HepG2 (cell line): ENCODE results near the gene GIPC1. TPM values are rescaled to one million over a fixed set of nuclear protein-coding genes. Genes with fewer than 3 reads are reported as not detected.
A peak's percentile ranks its signal among the peaks of the same experiment; 100 is the strongest.

Experiments
- AHR ChIP-seq: IDR thresholded peaks from 2 replicates; pipeline ENCODE4 v1.6.1; 2018; ENCODE audit warnings: missing genetic modification reagents, missing compliant biosample characterization
- ARHGAP35 ChIP-seq: sonication (generic); formaldehyde crosslinking; IDR thresholded peaks from 2 replicates; pipeline ENCODE4 v1.9.0; 2022; ENCODE audit warnings: mild to moderate bottlenecking, inconsistent platforms, moderate library complexity, missing genetic modification reagents, borderline replicate concordance
- ARNTL ChIP-seq: sonication (generic); formaldehyde crosslinking; IDR thresholded peaks from 2 replicates; pipeline ENCODE4 v1.4.0; 2020; ENCODE audit warnings: mild to moderate bottlenecking, missing genetic modification reagents
- CREM ChIP-seq, 2 experiments: sonication (generic) in 1 of 2; formaldehyde crosslinking in 1 of 2; IDR thresholded peaks; 2 replicates each; pipeline versions ENCODE4 v1.4.0 to v1.6.1; 2016 to 2020; ENCODE audit warnings: antibody characterized with exemption in 1 of 2, mild to moderate bottlenecking in 1 of 2, missing genetic modification reagents in 1 of 2
- EP300 ChIP-seq, 3 experiments: sonication (generic) in 1 of 3; formaldehyde crosslinking in 1 of 3; IDR thresholded peaks; 2 replicates each; pipeline versions ENCODE4 v1.5.1 to v1.6.1; 2011 to 2020; ENCODE audit warnings: low read depth in 2 of 3, low read length in 2 of 3, borderline replicate concordance in 1 of 3, improper control_type of control experiment in 1 of 3, mild to moderate bottlenecking in 1 of 3, missing genetic modification reagents in 1 of 3, moderate library complexity in 1 of 3
- HDAC1 ChIP-seq: sonication (generic); formaldehyde crosslinking; IDR thresholded peaks from 2 replicates; pipeline ENCODE4 v1.5.1; 2020; ENCODE audit warnings: mild to moderate bottlenecking, missing genetic modification reagents
- HOXA9 ChIP-seq: sonication (generic); formaldehyde crosslinking; IDR thresholded peaks from 2 replicates; pipeline ENCODE4 v1.8.1; 2022; ENCODE audit warnings: missing genetic modification reagents, mild to moderate bottlenecking, moderate library complexity, borderline replicate concordance
- PTBP1 ChIP-seq: fragments of 200-400 bp; formaldehyde crosslinking; IDR thresholded peaks from 2 replicates; pipeline ENCODE4 v1.6.1; 2018; ENCODE audit warnings: low read length, low read depth; ENCODE audit not compliant: poor library complexity, severe bottlenecking
- RNF219 ChIP-seq: sonication (generic); formaldehyde crosslinking; IDR thresholded peaks from 2 replicates; pipeline ENCODE4 v1.5.0; 2020; ENCODE audit warnings: mild to moderate bottlenecking, missing genetic modification reagents
- RXRB ChIP-seq: IDR thresholded peaks from 2 replicates; pipeline ENCODE4 v1.6.1; 2016; ENCODE audit warnings: borderline replicate concordance, missing genetic modification reagents, missing compliant biosample characterization
- SNAPC2 ChIP-seq: sonication (generic); formaldehyde crosslinking; IDR thresholded peaks from 2 replicates; pipeline ENCODE4 v1.8.1; 2022; ENCODE audit warnings: mild to moderate bottlenecking, missing genetic modification reagents
- SSRP1 ChIP-seq: IDR thresholded peaks from 2 replicates; pipeline ENCODE4 v1.6.1; 2016; ENCODE audit warnings: control low read depth
- U2AF2 ChIP-seq: fragments of 200-400 bp; formaldehyde crosslinking; IDR thresholded peaks from 2 replicates; pipeline ENCODE4 v1.6.1; 2017; ENCODE audit warnings: low read depth, mild to moderate bottlenecking, low read length
- USF2 ChIP-seq, 2 experiments: sonication (generic) in 1 of 2; formaldehyde crosslinking in 1 of 2; IDR thresholded peaks; 2 replicates each; pipeline versions ENCODE4 v1.5.1 to v1.6.1; 2011 to 2020; ENCODE audit warnings: borderline replicate concordance in 1 of 2, low read depth in 1 of 2, low read length in 1 of 2, mild to moderate bottlenecking in 1 of 2, missing genetic modification reagents in 1 of 2, moderate library complexity in 1 of 2
- ZBTB46 ChIP-seq: sonication (generic); formaldehyde crosslinking; IDR thresholded peaks from 2 replicates; pipeline ENCODE4 v1.4.0; 2020; ENCODE audit warnings: mild to moderate bottlenecking, missing genetic modification reagents, borderline replicate concordance
- ZFY ChIP-seq: sonication (generic); formaldehyde crosslinking; IDR thresholded peaks from 2 replicates; pipeline ENCODE4 v1.4.0; 2020; ENCODE audit warnings: missing genetic modification reagents
- ZNF484 ChIP-seq: sonication (generic); formaldehyde crosslinking; IDR thresholded peaks from 2 replicates; pipeline ENCODE4 v1.5.1; 2020; ENCODE audit warnings: mild to moderate bottlenecking, low read depth, missing genetic modification reagents, borderline replicate concordance
- ZNF512 ChIP-seq: sonication (generic); formaldehyde crosslinking; IDR thresholded peaks from 2 replicates; pipeline ENCODE4 v1.4.0; 2020; ENCODE audit warnings: mild to moderate bottlenecking, missing genetic modification reagents
- ZNF557 ChIP-seq: sonication (generic); formaldehyde crosslinking; IDR thresholded peaks from 2 replicates; pipeline ENCODE4 v1.4.0; 2020; ENCODE audit warnings: missing genetic modification reagents
- ZSCAN12 ChIP-seq: sonication (generic); formaldehyde crosslinking; IDR thresholded peaks from 2 replicates; pipeline ENCODE4 v1.9.0; 2021; ENCODE audit warnings: mild to moderate bottlenecking, missing genetic modification reagents
- polyA plus RNA-seq, 8 experiments: library from polyadenylated mRNA; depleted of rRNA in 3 of 8; stranded (reverse) in 7 of 8; unstranded in 1 of 8; fragments of >200 nt; fragmentation: Illumina TruSeq in 4 of 8; extraction: Trizol in 4 of 8; gene quantifications; 2 replicates each; pipeline versions ENCODE4 v1.2.1 to v1.2.3, GENCODE V29; 2011 to 2016; ENCODE audit warnings: low read depth in 4 of 8, missing spikeins in 1 of 8, mixed read lengths in 1 of 8; ENCODE audit not compliant: insufficient read depth in 1 of 8
- total RNA-seq, 5 experiments: library from RNA; depleted of rRNA; stranded (reverse); fragments of >200 nt; fragmentation: Illumina TruSeq; extraction: Trizol; gene quantifications; 2 replicates each; pipeline ENCODE4 v1.2.3, GENCODE V29; 2016; ENCODE audit warnings: low read depth in 1 of 5

The GIPC1 gene
- total and polyA plus RNA-seq, 2 of the 13 experiments (the other 11 are each of a cell fraction or from before 2014, with no cell fraction given), result 27.1 to 48.1 TPM

GRCh38 chr19:14496029-14496833 lies at the start of gene GIPC1 (continued):
- no peak for TF ChIP-seq RNF219
- TF ChIP-seq SSRP1 (CRISPR knock-in tag), result no peak
- TF ChIP-seq ARNTL (CRISPR knock-in tag), result peak; percentile 88
- no peak for TF ChIP-seq ZBTB46 (CRISPR knock-in tag)
- 0 out of 2 replicates have a peak, but pooled peaks have one; percentile 39 for TF ChIP-seq ARHGAP35 (CRISPR knock-in tag)
- TF ChIP-seq ZNF484 (CRISPR knock-in tag), result no peak
- TF ChIP-seq ZNF557 (CRISPR knock-in tag), result no peak
- TF ChIP-seq AHR (CRISPR knock-in tag), result no peak
- TF ChIP-seq U2AF2, result no peak
- TF ChIP-seq SNAPC2 (CRISPR knock-in tag), result no peak
- no peak for TF ChIP-seq ZNF512
- peak; percentile 78 for TF ChIP-seq ZFY
- TF ChIP-seq ZSCAN12 (CRISPR knock-in tag), result no peak
- TF ChIP-seq HOXA9 (CRISPR knock-in tag), result 0 out of 2 replicates have a peak, but pooled peaks have one; percentile 26
- TF ChIP-seq HDAC1 (CRISPR knock-in tag), result peak; percentile 89
- TF ChIP-seq PTBP1, result no peak
- peak; percentile 21; the same call in 1 of the 2 replicates for TF ChIP-seq CREM (IDR thresholded peaks at IDR 0.05)
- no peak for TF ChIP-seq CREM (CRISPR knock-in tag; IDR thresholded peaks at IDR 0.05)
- peak; percentile 17 to 59; a peak in 3 of 4 replicates for TF ChIP-seq EP300 (IDR thresholded peaks at IDR 0.05; ENCODE audit: low read depth in 2 of 2, low read length in 2 of 2)
- TF ChIP-seq EP300 (CRISPR knock-in tag; IDR thresholded peaks at IDR 0.05; ENCODE audit: borderline replicate concordance), result no peak
- peak; percentile 92 for TF ChIP-seq USF2 (IDR thresholded peaks at IDR 0.05; ENCODE audit: low read depth, low read length)
- peak; percentile 92; the same call in 1 of the 2 replicates for TF ChIP-seq USF2 (CRISPR knock-in tag; IDR thresholded peaks at IDR 0.05; ENCODE audit: borderline replicate concordance)
- TF ChIP-seq RXRB (CRISPR knock-in tag), result peak; percentile 64; the same call in 1 of the 2 replicates
